ENCODE results near the gene AFP.
"Not testable (repeated sequence)": the region's sequence is repeated elsewhere in the genome, so short reads cannot be mapped to it uniquely, and the experiment has no call there.

The AFP gene

GRCh38 chr4:73435984-73436383, at the start of gene AFP:
Gene AFP, plus strand, starts transcription at chr4:73436221. Its CDS starts 42 bp downstream, at chr4:73436263.
- Histone ChIP-seq H2AFZ (ENCODE audit: low read depth, low read length) (no peak within 1 kb of the TSS), H3K4me1 (ENCODE audit: insufficient read depth, low read length) (no peaks in the 10 kb centered on the region), H3K9me3 (ENCODE audit: low read length) (no peaks in the 10 kb centered on the region), H3K36me3 (ENCODE audit: insufficient read depth, low read length) (no peaks in the 10 kb centered on the region), H3K4me3 (ENCODE audit: low read length) (no peak within 1 kb of the TSS), H3K27me3 (ENCODE audit: insufficient read depth, low read length) (no peaks in the 10 kb centered on the region)

- H3K4me1 ChIP-seq (ENCODE audit: insufficient read depth, low read length) = no peaks in the 10 kb centered on the region
- H3K27me3 ChIP-seq (ENCODE audit: insufficient read depth, low read length) = no peaks in the 10 kb centered on the region
- H3K9me3 ChIP-seq (ENCODE audit: low read length) = no peaks in the 10 kb centered on the region
- H3K36me3 ChIP-seq (ENCODE audit: insufficient read depth, low read length) = no peaks in the 10 kb centered on the region
- no peak overlapping the region for H3K4me3 ChIP-seq (ENCODE audit: low read length)
- no peak overlapping the region for H2AFZ ChIP-seq (ENCODE audit: low read depth, low read length)
Measured at GRCh38 chr4:73387552-73387951, 48.5 kb upstream of the AFP start.

DNA sequence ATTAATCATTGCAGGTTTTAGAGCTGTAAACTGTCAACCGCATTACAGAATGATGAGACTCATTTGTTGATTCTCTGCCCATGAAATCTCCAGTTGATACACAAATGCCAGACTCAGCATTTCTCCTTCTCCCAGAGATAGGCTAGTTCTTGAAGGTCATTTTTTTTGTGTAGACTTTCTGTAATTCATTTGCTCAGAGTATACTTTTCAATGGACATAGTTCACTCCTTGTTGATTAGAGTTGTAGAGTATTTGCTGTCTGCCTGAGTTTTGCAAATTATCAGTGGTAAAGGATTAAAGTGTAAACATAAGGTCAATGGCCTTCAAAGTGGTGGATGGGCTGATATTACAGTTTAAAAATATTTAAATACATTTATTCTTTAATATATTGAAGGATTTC, 47.1 kb upstream of the AFP start:
- no peaks in the 10 kb centered on the region for H3K4me1 ChIP-seq (ENCODE audit: insufficient read depth, low read length)
- no peaks in the 10 kb centered on the region for H3K27me3 ChIP-seq (ENCODE audit: insufficient read depth, low read length)
- no peak overlapping the region for H2AFZ ChIP-seq (ENCODE audit: low read depth, low read length)
- no peak overlapping the region for H3K4me3 ChIP-seq (ENCODE audit: low read length)
- H3K9me3 ChIP-seq (ENCODE audit: low read length) = no peaks in the 10 kb centered on the region
- no peaks in the 10 kb centered on the region for H3K36me3 ChIP-seq (ENCODE audit: insufficient read depth, low read length)

DNA sequence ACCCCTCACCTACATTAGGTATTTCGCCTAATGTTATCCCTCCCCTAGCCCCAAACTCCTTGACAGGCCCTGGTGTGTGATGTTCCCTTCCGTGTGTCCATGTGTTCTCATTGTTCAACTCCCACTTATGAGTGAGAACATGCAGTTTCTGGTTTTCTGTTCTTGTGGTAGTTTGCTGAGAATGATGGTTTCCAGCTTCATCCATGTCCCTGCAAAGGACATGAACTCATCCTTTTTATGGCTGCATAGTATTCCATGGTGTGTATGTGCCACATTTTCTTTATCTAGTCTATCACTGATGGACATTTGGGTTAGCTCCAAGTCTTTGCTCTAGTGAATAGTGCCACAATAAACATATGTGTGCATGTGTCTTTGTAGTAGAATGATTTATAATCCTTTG, 46.4 kb upstream of the AFP start:
- H2AFZ ChIP-seq (ENCODE audit: low read depth, low read length); H3K4me3 ChIP-seq (ENCODE audit: low read length); H3K36me3 ChIP-seq (ENCODE audit: insufficient read depth, low read length); H3K4me1 ChIP-seq (ENCODE audit: insufficient read depth, low read length); H3K27me3 ChIP-seq (ENCODE audit: insufficient read depth, low read length); H3K9me3 ChIP-seq (ENCODE audit: low read length): not testable (repeated sequence)

GRCh38 chr4:73391774-73392173, 44.2 kb upstream of the AFP start:
- H3K4me3 ChIP-seq (ENCODE audit: low read length) = no peak overlapping the region

GRCh38 chr4:73392936-73393335, 43.1 kb upstream of the AFP start:
- H3K36me3 ChIP-seq (ENCODE audit: insufficient read depth, low read length) = no peaks in the 10 kb centered on the region

More at GRCh38 chr4:73391774-73392173, 44.2 kb upstream of the AFP start:
- H3K4me1 ChIP-seq (ENCODE audit: insufficient read depth, low read length) = no peaks in the 10 kb centered on the region
- H3K36me3 ChIP-seq (ENCODE audit: insufficient read depth, low read length) = no peaks in the 10 kb centered on the region
- no peaks in the 10 kb centered on the region for H3K9me3 ChIP-seq (ENCODE audit: low read length)
- no peak overlapping the region for H2AFZ ChIP-seq (ENCODE audit: low read depth, low read length)
- no peaks in the 10 kb centered on the region for H3K27me3 ChIP-seq (ENCODE audit: insufficient read depth, low read length)

DNA sequence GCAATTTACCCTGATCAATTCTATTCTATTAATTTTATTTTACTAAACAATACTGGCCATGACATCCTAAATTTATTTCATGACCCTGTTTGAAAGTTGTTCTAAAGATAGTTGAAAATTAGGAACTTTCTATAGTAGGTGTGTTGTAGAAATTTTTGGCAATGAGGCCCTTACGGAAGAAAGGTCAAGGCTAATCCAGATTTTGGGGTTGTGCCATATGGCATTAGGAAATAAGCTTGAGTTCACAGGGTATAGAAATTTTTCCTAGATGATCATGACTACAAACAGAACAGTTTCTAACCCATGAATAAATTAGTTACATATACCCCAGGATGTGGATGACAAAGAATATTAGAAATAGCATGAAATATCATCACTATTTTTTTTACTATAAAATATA, 39.7 kb upstream of the AFP start:
- H3K4me3 ChIP-seq (ENCODE audit: low read length) = no peak overlapping the region
- no peaks in the 10 kb centered on the region for H3K4me1 ChIP-seq (ENCODE audit: insufficient read depth, low read length)

More at GRCh38 chr4:73392936-73393335, 43.1 kb upstream of the AFP start:
- Histone ChIP-seq H2AFZ (ENCODE audit: low read depth, low read length) (no peak overlapping the region), H3K4me3 (ENCODE audit: low read length) (no peak overlapping the region), H3K9me3 (ENCODE audit: low read length) (no peaks in the 10 kb centered on the region), H3K27me3 (ENCODE audit: insufficient read depth, low read length) (no peaks in the 10 kb centered on the region), H3K4me1 (ENCODE audit: insufficient read depth, low read length) (no peaks in the 10 kb centered on the region)

GRCh38 chr4:73396993-73397972, 38.7 kb upstream of the AFP start:
- Histone ChIP-seq H3K4me3 (ENCODE audit: low read length) (no peak overlapping the region), H2AFZ (ENCODE audit: low read depth, low read length) (no peak overlapping the region), H3K36me3 (ENCODE audit: insufficient read depth, low read length) (no peaks in the 10 kb centered on the region), H3K9me3 (ENCODE audit: low read length) (no peaks in the 10 kb centered on the region), H3K4me1 (ENCODE audit: insufficient read depth, low read length) (no peaks in the 10 kb centered on the region), H3K27me3 (ENCODE audit: insufficient read depth, low read length) (no peaks in the 10 kb centered on the region)

More for the DNA sequence above, 39.7 kb upstream of the AFP start:
- Histone ChIP-seq H3K9me3 (ENCODE audit: low read length) (no peaks in the 10 kb centered on the region), H3K36me3 (ENCODE audit: insufficient read depth, low read length) (no peaks in the 10 kb centered on the region), H3K27me3 (ENCODE audit: insufficient read depth, low read length) (no peaks in the 10 kb centered on the region), H2AFZ (ENCODE audit: low read depth, low read length) (no peak overlapping the region)

- Histone ChIP-seq H3K27me3 (ENCODE audit: insufficient read depth, low read length) (no peaks in the 10 kb centered on the region), H2AFZ (ENCODE audit: low read depth, low read length) (no peak overlapping the region), H3K36me3 (ENCODE audit: insufficient read depth, low read length) (no peaks in the 10 kb centered on the region), H3K4me3 (ENCODE audit: low read length) (no peak overlapping the region), H3K4me1 (ENCODE audit: insufficient read depth, low read length) (no peaks in the 10 kb centered on the region), H3K9me3 (ENCODE audit: low read length) (no peaks in the 10 kb centered on the region)
Measured at GRCh38 chr4:73401412-73401811, 34.6 kb upstream of the AFP start.

- Histone ChIP-seq H3K27me3 (ENCODE audit: insufficient read depth, low read length) (no peaks in the 10 kb centered on the region), H3K4me3 (ENCODE audit: low read length) (no peak within 1 kb of the TSS), H3K9me3 (ENCODE audit: low read length) (no peaks in the 10 kb centered on the region), H3K36me3 (ENCODE audit: insufficient read depth, low read length) (no peaks in the 10 kb centered on the region), H3K4me1 (ENCODE audit: insufficient read depth, low read length) (no peaks in the 10 kb centered on the region), H2AFZ (ENCODE audit: low read depth, low read length) (no peak within 1 kb of the TSS)
Measured at GRCh38 chr4:73404042-73404441, 32.0 kb upstream of the AFP start, which contains the start of gene ALB. Gene ALB, plus strand, starts transcription at chr4:73404287. Its CDS starts 41 bp downstream, at chr4:73404328.

DNA sequence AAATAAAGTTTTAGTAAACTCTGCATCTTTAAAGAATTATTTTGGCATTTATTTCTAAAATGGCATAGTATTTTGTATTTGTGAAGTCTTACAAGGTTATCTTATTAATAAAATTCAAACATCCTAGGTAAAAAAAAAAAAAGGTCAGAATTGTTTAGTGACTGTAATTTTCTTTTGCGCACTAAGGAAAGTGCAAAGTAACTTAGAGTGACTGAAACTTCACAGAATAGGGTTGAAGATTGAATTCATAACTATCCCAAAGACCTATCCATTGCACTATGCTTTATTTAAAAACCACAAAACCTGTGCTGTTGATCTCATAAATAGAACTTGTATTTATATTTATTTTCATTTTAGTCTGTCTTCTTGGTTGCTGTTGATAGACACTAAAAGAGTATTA, 31.6 kb upstream of the AFP start:
- no peaks in the 10 kb centered on the region for H3K27me3 ChIP-seq (ENCODE audit: insufficient read depth, low read length)
- no peaks in the 10 kb centered on the region for H3K4me1 ChIP-seq (ENCODE audit: insufficient read depth, low read length)
- H3K4me3 ChIP-seq (ENCODE audit: low read length) = no peak overlapping the region
- H3K9me3 ChIP-seq (ENCODE audit: low read length) = no peaks in the 10 kb centered on the region
- H3K36me3 ChIP-seq (ENCODE audit: insufficient read depth, low read length) = no peaks in the 10 kb centered on the region
- H2AFZ ChIP-seq (ENCODE audit: low read depth, low read length) = no peak overlapping the region

GRCh38 chr4:73405138-73405537, 30.9 kb upstream of the AFP start:
- no peak overlapping the region for H3K4me3 ChIP-seq (ENCODE audit: low read length)
- no peaks in the 10 kb centered on the region for H3K36me3 ChIP-seq (ENCODE audit: insufficient read depth, low read length)
- H2AFZ ChIP-seq (ENCODE audit: low read depth, low read length) = no peak overlapping the region
- no peaks in the 10 kb centered on the region for H3K9me3 ChIP-seq (ENCODE audit: low read length)
- H3K4me1 ChIP-seq (ENCODE audit: insufficient read depth, low read length) = no peaks in the 10 kb centered on the region
- H3K27me3 ChIP-seq (ENCODE audit: insufficient read depth, low read length) = no peaks in the 10 kb centered on the region

DNA sequence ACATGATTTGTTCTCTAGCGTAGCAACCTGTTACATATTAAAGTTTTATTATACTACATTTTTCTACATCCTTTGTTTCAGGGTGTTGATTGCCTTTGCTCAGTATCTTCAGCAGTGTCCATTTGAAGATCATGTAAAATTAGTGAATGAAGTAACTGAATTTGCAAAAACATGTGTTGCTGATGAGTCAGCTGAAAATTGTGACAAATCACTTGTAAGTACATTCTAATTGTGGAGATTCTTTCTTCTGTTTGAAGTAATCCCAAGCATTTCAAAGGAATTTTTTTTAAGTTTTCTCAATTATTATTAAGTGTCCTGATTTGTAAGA, 29.5 kb upstream of the AFP start:
- no peak overlapping the region for H2AFZ ChIP-seq (ENCODE audit: low read depth, low read length)
- H3K4me3 ChIP-seq (ENCODE audit: low read length) = no peak overlapping the region

More for the DNA sequence above, 29.5 kb upstream of the AFP start:
- Histone ChIP-seq H3K36me3 (ENCODE audit: insufficient read depth, low read length) (no peaks in the 10 kb centered on the region), H3K4me1 (ENCODE audit: insufficient read depth, low read length) (no peaks in the 10 kb centered on the region), H3K27me3 (ENCODE audit: insufficient read depth, low read length) (no peaks in the 10 kb centered on the region), H3K9me3 (ENCODE audit: low read length) (no peaks in the 10 kb centered on the region)

Data from neuron (in vitro differentiated cells).